Measurements from ENCODE around the gene PPM1G. TPM values are rescaled to one million over a fixed set of nuclear protein-coding genes. Genes with fewer than 3 reads are reported as not detected.
"Not testable (repeated sequence)": the region's sequence is repeated elsewhere in the genome, so short reads cannot be mapped to it uniquely, and the experiment has no call there.

Gene PPM1G
- total and polyA plus RNA-seq, 2 experiments from 2014 or later: 183 to 201 TPM

DNA sequence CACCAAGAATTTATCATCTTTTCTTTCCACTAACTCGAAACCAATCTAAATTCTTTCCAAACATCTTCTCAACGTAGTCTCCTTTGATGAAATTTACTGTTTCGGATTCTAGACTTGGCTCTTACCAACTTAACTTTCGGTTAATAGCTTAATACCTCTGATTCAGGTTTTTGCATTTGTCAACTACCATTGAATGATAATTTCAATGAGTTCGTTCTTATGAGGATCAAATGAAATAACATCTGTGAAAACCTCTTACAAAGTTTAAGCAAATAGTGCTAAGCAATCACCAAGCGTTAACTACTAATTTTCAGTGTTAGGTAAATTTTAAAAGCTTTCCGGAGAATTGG lies 18.4 kb upstream of the PPM1G start (continued):
- TF ChIP-seq NANOG (IDR thresholded peaks at IDR 0.05; ENCODE audit: borderline replicate concordance) (no peak), STAT1 (IDR thresholded peaks at IDR 0.05; ENCODE audit: unreplicated experiment) (no peak)

DNA sequence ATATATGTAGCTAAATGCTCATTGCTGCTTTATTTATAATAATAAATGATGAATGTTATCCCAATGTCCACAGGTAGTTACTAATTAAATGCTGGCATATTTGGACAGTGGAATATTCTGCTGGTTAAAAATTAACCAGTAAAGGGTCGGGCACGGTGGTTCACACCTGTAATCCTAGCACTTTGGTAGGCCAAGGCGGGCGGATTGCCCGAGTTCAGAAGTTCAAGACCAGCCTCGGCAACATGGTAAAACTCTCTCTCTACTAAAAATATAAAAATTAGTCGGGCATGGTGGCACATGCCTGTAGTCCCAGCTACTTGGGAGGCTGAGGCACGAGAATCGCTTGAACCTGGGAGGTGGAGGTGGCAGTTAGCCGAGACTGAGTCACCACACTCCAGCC lies 15.6 kb upstream of the PPM1G start:
- H3K9me3 Mint-ChIP-seq; H4K20me1 ChIP-seq (replicated peaks; ENCODE audit: insufficient read depth); H2AFZ ChIP-seq; H3K4me1 ChIP-seq (ENCODE audit: insufficient read depth); H3K36me3 ChIP-seq (ENCODE audit: insufficient read depth); H3K4me3 Mint-ChIP-seq; H3K36me3 Mint-ChIP-seq (ENCODE audit: low read depth); H3K9me2 ChIP-seq (ENCODE audit: insufficient read depth); H3F3A ChIP-seq (replicated peaks; ENCODE audit: low read depth); ATAC-seq; H3K27ac Mint-ChIP-seq; H3K27me3 Mint-ChIP-seq (ENCODE audit: insufficient read depth, low read depth, poor library complexity); DNase-seq (ENCODE audit: low spot score); H3K27me3 ChIP-seq (ENCODE audit: insufficient read depth); H3K27ac ChIP-seq (ENCODE audit: low read depth); H3K4me3 ChIP-seq; H3K4me2 ChIP-seq: not testable (repeated sequence)
- peaks cover 16% of the 10 kb centered on the region for H3K4me1 Mint-ChIP-seq
- peaks cover 10% of the 10 kb centered on the region for H3K79me2 ChIP-seq (replicated peaks; ENCODE audit: insufficient read depth)

DNA sequence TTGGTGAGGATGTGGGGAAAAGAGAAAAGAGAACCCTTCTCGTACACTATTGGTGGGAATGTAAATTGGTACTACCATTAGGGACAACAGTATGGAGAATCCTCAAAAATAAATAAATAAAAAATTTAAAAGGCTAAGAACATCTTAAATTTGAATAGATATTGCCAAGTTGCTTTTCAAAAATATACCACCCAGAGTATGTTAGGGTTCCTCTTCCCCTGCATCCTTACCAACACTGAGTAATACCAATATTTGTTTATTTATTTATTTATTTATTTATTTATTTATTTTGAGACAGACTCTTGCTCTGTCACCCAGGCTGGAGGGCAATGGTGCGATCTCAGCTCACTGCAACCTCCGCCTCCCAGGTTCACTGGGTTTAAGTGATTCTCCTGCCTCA lies 13.6 kb upstream of the PPM1G start:
- 0 out of 2 replicates have a peak, but pooled peaks cover 2% of the 10 kb centered on the region for H3F3A ChIP-seq (replicated peaks; ENCODE audit: low read depth)
- Mint-ChIP-seq H3K4me1 (peaks cover 7% of the 10 kb centered on the region), H3K27me3 (ENCODE audit: insufficient read depth, low read depth, poor library complexity) (no peaks in the 10 kb centered on the region), H3K36me3 (ENCODE audit: low read depth) (no peaks in the 10 kb centered on the region), H3K27ac (no peak overlapping the region), H3K4me3 (no peak overlapping the region), H3K9me3 (no peaks in the 10 kb centered on the region)
- no peaks in the 10 kb centered on the region for H3K9me2 ChIP-seq (ENCODE audit: insufficient read depth)
- H3K36me3 ChIP-seq (ENCODE audit: insufficient read depth): no peaks in the 10 kb centered on the region
- ATAC-seq (no peak), DNase-seq (ENCODE audit: low spot score) (no peak)
- H3K27me3 ChIP-seq (ENCODE audit: insufficient read depth): no peaks in the 10 kb centered on the region
- no peaks in the 10 kb centered on the region for H3K4me1 ChIP-seq (ENCODE audit: insufficient read depth)
- no peak overlapping the region for H3K4me3 ChIP-seq
- no peak overlapping the region for H3K4me2 ChIP-seq
- H3K79me2 ChIP-seq (replicated peaks; ENCODE audit: insufficient read depth): no peaks in the 10 kb centered on the region
- H2AFZ ChIP-seq: no peak overlapping the region
- H3K27ac ChIP-seq (ENCODE audit: low read depth): no peak overlapping the region
- H4K20me1 ChIP-seq (replicated peaks; ENCODE audit: insufficient read depth): no peaks in the 10 kb centered on the region
- TF ChIP-seq CREB1 (CRISPR knock-in tag; IDR thresholded peaks at IDR 0.05; ENCODE audit: low read depth): no peak
- no peak for TF ChIP-seq CTCF (conservative IDR thresholded peaks at IDR 0.05; ENCODE audit: low read depth in 2 of 2)
- no peak for TF ChIP-seq NANOG (IDR thresholded peaks at IDR 0.05; ENCODE audit: borderline replicate concordance)
- no peak for TF ChIP-seq EZH2phosphoT487 (IDR thresholded peaks at IDR 0.05; ENCODE audit: unreplicated experiment)
- no peak for TF ChIP-seq ZNF114 (CRISPR knock-in tag; IDR thresholded peaks at IDR 0.05)
- no peak for TF ChIP-seq EZH2 (IDR thresholded peaks at IDR 0.05; ENCODE audit: low read depth, unreplicated experiment)
- TF ChIP-seq POLR2AphosphoS5 (IDR thresholded peaks at IDR 0.05; ENCODE audit: low read depth): no peak
- TF ChIP-seq STAT1 (IDR thresholded peaks at IDR 0.05; ENCODE audit: unreplicated experiment): no peak
- no peak for TF ChIP-seq ZNF462 (CRISPR knock-in tag; IDR thresholded peaks at IDR 0.05)
- no peak for TF ChIP-seq ZNF331 (CRISPR knock-in tag; IDR thresholded peaks at IDR 0.05; ENCODE audit: low read depth)

All from GM23338 (cell line).